Measurements from ENCODE around the gene TLR6.
A peak's percentile ranks its signal among the peaks of the same experiment; 100 is the strongest.

The TLR6 gene

DNA sequence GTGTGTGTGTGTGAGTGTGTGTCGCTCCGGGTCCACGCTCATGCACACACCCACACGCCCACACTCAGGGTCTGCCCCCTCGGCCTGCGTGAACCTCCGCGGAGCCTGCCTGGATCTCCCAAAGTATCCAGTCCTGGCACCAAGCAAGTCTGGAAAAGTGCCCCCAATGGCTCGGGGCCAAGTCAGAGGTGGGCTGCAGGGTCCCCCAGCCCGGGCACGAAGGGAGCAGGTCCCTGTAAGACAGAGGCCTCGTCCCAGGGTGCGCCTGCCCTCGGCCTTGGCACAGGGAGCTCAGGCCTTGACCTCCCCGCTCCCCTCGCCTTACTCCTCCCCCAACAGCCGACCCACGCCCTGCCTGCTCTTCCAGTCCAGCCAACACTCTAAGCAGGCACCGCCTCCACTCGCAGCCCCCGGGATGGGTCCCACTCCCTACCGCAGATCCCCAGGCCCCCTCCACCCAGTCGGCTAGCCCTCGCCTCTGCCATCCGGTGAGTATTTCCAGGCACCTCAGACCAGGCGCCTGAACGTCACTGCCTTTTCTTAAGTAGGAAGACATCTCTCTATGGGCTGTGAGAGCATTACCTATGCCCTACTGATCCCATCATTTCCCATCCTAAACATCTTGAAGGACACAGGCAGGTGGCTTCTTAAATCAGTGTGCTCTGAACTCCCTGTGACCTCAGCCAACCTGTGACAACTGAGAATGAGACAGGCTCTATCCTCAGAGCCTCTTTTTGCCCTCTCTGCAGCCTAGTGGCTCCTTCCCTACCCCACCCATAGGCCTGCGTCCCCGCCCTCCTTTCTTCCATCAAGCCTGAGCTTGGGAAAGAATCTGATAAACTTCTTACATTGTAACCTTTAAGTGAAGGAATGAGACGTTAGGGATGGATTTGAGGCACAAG, 11.7 kb upstream of the TLR6 start:
- DNase-seq (ENCODE audit: low spot score): peak; percentile 40

DNA sequence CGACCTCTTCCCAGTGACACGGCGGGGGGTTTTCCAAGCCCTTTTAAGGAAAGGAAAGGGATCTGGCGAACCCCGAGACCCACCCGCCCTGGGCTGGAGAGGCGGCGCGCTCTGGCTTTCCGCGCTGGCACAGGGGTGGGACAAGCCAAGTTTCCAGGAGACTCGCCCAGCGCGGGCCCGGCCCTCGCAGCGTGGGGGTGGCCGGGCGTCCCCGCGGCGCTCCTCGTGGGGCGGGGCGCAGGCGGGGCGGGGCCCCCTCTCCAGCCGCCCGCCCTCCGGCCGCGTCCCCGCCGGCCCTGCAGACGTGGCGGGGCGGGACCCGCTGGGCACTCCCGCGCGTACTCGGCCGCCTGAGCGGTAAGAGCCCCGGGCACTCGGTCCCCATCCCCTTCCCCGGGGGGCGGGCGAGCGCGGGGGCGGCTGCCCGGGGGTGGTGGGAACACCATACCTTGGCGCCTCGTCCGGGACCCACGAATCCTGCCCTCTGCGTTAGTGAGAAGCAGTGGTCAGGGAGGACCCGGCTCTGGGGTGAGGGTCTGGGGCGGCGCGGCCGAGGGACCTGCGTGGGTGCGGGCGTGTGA, 11.0 kb upstream of the TLR6 start, which contains the start of gene FAM114A1:
TSS of gene FAM114A1 (plus strand) at position 329 of the 581 bp plus-strand sequence. CDS start 10,273 bp downstream, outside the sequence.
- peak; percentile 71 for DNase-seq (ENCODE audit: low spot score)

DNA sequence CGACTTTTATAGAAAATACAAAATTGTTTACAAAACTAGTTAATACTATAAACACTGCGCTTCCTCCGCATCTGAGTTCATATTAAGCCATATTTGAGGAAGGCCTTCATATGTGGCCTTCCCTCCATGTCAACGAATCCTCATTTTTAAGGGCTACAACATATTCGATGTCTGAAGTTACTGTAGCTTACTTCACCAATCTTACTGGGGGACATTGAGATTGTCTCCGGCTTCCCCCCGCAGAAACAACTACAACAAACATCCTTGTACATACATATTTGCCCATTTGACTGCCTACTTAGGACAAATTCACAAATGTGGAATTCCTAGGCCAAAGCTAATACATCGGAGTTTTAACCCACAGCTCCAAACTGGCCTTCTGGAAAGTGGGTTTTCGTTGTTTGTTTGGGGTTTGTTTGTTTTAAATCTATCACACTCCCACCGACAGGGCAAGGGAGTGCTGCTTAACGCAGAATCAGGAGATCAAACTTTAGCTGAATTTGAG, 10.4 kb upstream of the TLR6 start:
- no peak for DNase-seq (ENCODE audit: low spot score)

DNA sequence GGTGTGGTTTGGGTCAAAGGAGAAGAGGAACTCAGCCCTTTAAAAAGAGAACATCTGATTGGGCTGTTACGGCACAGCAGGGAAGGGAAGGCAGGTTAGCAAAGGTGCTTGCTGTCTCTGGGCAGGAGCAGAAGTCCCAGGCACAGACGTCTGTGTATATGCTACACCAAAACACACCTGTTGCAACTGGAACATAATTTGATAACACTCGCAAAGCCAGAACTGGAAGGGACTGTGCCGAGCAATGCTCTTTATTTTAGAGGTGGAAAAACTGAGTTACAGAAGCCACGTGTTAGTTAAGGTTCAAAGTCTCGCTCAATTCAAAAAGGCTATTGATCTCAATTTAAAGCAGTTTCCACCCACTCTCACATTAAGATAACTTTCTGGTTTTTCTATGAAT, 8.8 kb upstream of the TLR6 start:
- DNase-seq (ENCODE audit: low spot score): no peak

GRCh38 chr4:38861791-38862190, 5.2 kb upstream of the TLR6 start:
- no peak for DNase-seq (ENCODE audit: low spot score)

- DNase-seq (ENCODE audit: low spot score): peak; percentile 46
Observed at GRCh38 chr4:38860788-38861424, 4.3 kb upstream of the TLR6 start.

- DNase-seq (ENCODE audit: low spot score): no peak
Observed at GRCh38 chr4:38859501-38859900, 2.9 kb upstream of the TLR6 start.

GRCh38 chr4:38858097-38858420, 1.4 kb upstream of the TLR6 start:
- DNase-seq (ENCODE audit: low spot score): no peak

- DNase-seq (ENCODE audit: low spot score): peak; percentile 93
Observed at GRCh38 chr4:38857354-38858096, 908 bp upstream of the TLR6 start.

- no peak for DNase-seq (ENCODE audit: low spot score)
Observed at GRCh38 chr4:38856046-38856445, 571 bp downstream of the TLR6 start.

GRCh38 chr4:38855466-38855865, 1.2 kb downstream of the TLR6 start:
- DNase-seq (ENCODE audit: low spot score): no peak

GRCh38 chr4:38846015-38846414, 10.6 kb downstream of the TLR6 start:
- DNase-seq (ENCODE audit: low spot score): no peak

DNA sequence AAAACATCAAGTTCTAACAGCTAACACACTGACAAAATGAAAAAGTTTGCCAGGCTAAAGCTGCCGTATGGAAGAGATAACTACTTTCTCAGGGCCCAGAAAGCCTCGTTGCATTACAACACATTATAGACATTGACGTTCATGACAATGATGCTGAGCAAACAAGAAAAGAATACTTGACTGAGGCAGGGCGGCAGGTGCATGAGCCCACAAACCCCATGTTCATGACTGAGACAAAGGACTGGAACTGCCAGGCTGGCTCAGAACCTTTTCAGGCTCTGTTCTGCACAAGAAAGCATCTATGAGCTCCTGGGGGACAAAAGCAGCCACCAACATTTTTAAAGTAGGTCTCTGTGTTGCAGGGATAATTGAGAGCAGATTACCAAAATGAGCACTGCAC, 13.6 kb downstream of the TLR6 start:
- DNase-seq (ENCODE audit: low spot score): no peak

GRCh38 chr4:38837849-38838248, 18.8 kb downstream of the TLR6 start:
- peak; percentile 23 for DNase-seq (ENCODE audit: low spot score)

GRCh38 chr4:38837334-38837733, 19.3 kb downstream of the TLR6 start:
- DNase-seq (ENCODE audit: low spot score): no peak

DNA sequence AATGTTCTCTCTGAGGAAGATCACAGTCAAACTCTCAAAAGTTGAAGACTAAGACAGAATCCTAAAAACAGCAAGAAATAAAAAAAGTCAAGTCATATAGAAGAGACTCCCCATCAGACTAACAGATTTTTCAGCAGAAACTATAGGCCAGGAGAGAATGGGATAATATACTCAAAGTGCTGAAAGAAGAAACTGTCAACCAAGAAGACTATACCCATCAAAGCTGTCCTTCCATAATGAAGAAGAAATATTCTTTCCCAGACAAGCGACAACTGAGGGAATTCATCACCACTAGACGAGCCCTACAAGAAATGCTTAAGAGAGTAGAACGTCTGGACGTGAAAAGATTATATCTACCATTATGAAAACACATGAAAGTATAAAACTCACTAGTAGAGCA, 22.0 kb downstream of the TLR6 start:
- DNase-seq (ENCODE audit: low spot score): no peak

- DNase-seq (ENCODE audit: low spot score): no peak
Observed at GRCh38 chr4:38832624-38833528, 23.7 kb downstream of the TLR6 start.

DNA sequence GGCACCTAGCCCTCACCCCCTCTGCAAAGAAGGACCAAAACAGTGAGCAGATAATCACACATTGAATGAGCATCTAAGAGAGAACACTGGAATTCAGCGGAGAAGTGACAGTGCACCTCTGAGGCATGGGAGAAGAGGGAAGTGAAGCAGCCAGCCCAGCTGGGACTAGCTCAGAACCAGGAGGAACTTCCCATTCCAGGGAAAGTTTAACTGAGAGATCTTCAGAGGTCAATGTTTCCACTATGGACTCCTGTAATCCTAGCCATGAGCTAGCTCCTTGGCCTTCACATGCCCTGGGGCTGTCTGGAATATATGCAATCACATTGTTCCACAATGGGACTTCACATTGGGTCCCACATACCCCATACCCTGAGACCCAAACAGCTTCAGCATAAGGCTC, 24.4 kb downstream of the TLR6 start:
- DNase-seq (ENCODE audit: low spot score): no peak

DNA sequence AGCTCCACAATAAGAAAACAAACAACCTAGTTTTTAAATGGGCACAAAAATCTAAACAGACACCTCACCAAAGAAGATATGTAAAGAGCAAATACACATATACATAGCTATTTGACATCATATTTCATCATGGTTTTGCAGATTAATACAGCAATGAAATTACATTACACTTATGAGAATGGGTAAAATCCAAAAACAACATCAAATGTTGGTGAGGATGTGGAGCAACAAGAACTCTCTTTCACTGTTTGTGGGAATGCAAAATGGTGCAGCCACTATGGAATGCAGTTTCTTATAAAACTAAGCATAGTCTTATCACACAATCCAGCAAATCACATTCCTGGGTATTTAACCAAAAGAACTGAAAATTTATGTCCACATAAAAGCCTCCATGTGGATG, 25.0 kb downstream of the TLR6 start:
- no peak for DNase-seq (ENCODE audit: low spot score)

GRCh38 chr4:38829237-38829636, 27.4 kb downstream of the TLR6 start:
- no peak for DNase-seq (ENCODE audit: low spot score)

DNA sequence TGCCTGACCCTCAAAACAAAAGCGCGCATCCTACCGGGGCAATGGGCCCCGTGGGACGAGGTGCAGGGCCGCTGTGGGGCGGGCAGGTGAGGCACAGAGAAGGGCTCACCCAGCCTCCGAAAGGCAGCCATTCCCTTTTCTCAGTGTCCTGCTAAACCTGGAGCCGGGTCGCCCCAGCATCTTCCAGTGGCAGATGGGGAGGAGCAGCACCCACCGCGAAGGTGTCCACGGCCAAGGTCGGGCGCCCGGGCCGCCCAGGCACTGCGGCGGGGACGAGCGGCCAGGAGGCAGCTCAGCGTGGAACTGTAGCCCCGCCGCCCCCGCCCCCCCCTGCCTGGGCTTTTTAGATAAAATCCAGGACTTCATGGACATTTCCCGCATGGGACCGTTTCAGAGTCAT, 32.9 kb downstream of the TLR6 start:
- no peak for DNase-seq (ENCODE audit: low spot score)

Measured in kidney capillary endothelial cell (primary cell).